K562 (cell line): Measurements from ENCODE around the gene DOCK7.

Source experiments
- CTCF ChIP-seq, 3 experiments: IDR thresholded peaks in 2 of 3; conservative IDR thresholded peaks in 1 of 3; 2 replicates each; pipeline ENCODE4 v1.5.1; 2011 to 2012; ENCODE audit warnings: low read length in 3 of 3, mild to moderate bottlenecking in 3 of 3, control low read depth in 2 of 3, improper control_type of control experiment in 1 of 3, inconsistent platforms in 1 of 3, low read depth in 1 of 3, mixed read lengths in 1 of 3, moderate library complexity in 1 of 3; ENCODE audit not compliant: insufficient read depth in 2 of 3
- MITF ChIP-seq: IDR thresholded peaks from 2 replicates; pipeline ENCODE4 v1.6.1; 2014; ENCODE audit warnings: antibody characterized with exemption
- NFE2L1 ChIP-seq: fragments of 450-650 bp; IDR thresholded peaks from 2 replicates; pipeline ENCODE4 v1.6.1; 2016; ENCODE audit warnings: missing genetic modification characterization, low read depth, mild to moderate bottlenecking, missing compliant biosample characterization, moderate library complexity, borderline replicate concordance
- ZNF384 ChIP-seq: IDR thresholded peaks from 2 replicates; pipeline ENCODE4 v1.6.1; 2012; ENCODE audit warnings: low read depth, low read length, improper control_type of control experiment

- TF ChIP-seq MITF = no peak
- no peak for TF ChIP-seq ZNF384
- no peak for TF ChIP-seq CTCF (IDR thresholded peaks at IDR 0.05 in 2 of 3, conservative IDR thresholded peaks at IDR 0.05 in 1 of 3; ENCODE audit: insufficient read depth in 2 of 3, low read depth in 1 of 3, low read length in 3 of 3)
- TF ChIP-seq NFE2L1 = no peak
Measured at GRCh38 chr1:62689524-62689923, 1.3 kb upstream of the DOCK7 start.
